Left lung (tissue), 10 donors: ENCODE data around the gene MGMT. TPM values are rescaled to one million over a fixed set of nuclear protein-coding genes. Genes with fewer than 3 reads are reported as not detected.
A peak's percentile ranks its signal among the peaks of the same experiment; 100 is the strongest.

Source experiments
- ATAC-seq: fragments of 200-7000 bp; cut with Tn5 transposase; one replicate; pipeline ENCODE4 v1.9.1; 2020; ENCODE audit warnings: moderate library complexity
- DNase-seq, 4 donors: peaks; one replicate each; pipeline ENCODE4 v3.0.0-alpha.2; 2013 to 2020
- H3K27ac ChIP-seq, 2 donors: fragments of 200-600 bp; sonication (generic) in 1 of 2; one replicate each; pipeline versions ENCODE4 v1.5.0 to v1.8.0; 2020 to 2021
- H3K27me3 ChIP-seq, 2 donors: fragments of 200-600 bp; sonication (generic) in 1 of 2; one replicate each; pipeline versions ENCODE4 v1.5.0 to v1.8.0; 2020 to 2021
- H3K36me3 ChIP-seq, 2 donors: fragments of 200-600 bp; sonication (generic) in 1 of 2; one replicate each; pipeline versions ENCODE4 v1.5.0 to v1.8.0; 2020 to 2021
- H3K4me1 ChIP-seq, 2 donors: fragments of 200-600 bp; one replicate each; pipeline ENCODE4 v1.8.0; 2021
- H3K4me3 ChIP-seq, 2 donors: fragments of 200-600 bp; sonication (generic) in 1 of 2; one replicate each; pipeline versions ENCODE4 v1.5.0 to v1.8.0; 2020 to 2021; ENCODE audit warnings: mild to moderate bottlenecking in 1 of 2
- H3K9me3 ChIP-seq, 2 donors: fragments of 200-600 bp; sonication (generic) in 1 of 2; one replicate each; pipeline versions ENCODE4 v1.5.0 to v1.8.0; 2020 to 2021
- intact Hi-C, 2 donors: fragments of 100-400 bp; cut with DNase I; formaldehyde crosslinking; loops; one replicate each; pipeline versions ENCODE4 v1.11.2 to v1.14.2; 2022
- polyA plus RNA-seq, 6 donors: library from polyadenylated mRNA; unstranded; fragments of 120-200 nt; gene quantifications; one replicate each; pipeline ENCODE4 v1.2.1, GENCODE V29; 2013; ENCODE audit not compliant: insufficient read length in 6 of 6
- total RNA-seq, 2 donors: library from RNA; stranded (reverse); fragmentation: NEBNext Ultra II Directional; extraction: Animal tissue kit (Norgen Biotek cat#: 25700); gene quantifications; one replicate each; pipeline ENCODE4 v1.2.1, GENCODE V29; 2021
- TF ChIP-seq, protein P1 (sequence below), 2 donors: fragments of 200-600 bp; sonication (generic) in 1 of 2; IDR thresholded peaks; one replicate each; pipeline versions ENCODE4 v1.5.0 to v1.8.0; 2021; ENCODE audit warnings: antibody characterized with exemption in 2 of 2
- donor health status: DM: no; HTN: yes; CAD: no.
- donor health status: DM: no; HTN: no; CAD: no.

Gene MGMT
- total and polyA plus RNA-seq, 8 donors, result 13.1 to 25.5 (median 17.0) TPM

DNA sequence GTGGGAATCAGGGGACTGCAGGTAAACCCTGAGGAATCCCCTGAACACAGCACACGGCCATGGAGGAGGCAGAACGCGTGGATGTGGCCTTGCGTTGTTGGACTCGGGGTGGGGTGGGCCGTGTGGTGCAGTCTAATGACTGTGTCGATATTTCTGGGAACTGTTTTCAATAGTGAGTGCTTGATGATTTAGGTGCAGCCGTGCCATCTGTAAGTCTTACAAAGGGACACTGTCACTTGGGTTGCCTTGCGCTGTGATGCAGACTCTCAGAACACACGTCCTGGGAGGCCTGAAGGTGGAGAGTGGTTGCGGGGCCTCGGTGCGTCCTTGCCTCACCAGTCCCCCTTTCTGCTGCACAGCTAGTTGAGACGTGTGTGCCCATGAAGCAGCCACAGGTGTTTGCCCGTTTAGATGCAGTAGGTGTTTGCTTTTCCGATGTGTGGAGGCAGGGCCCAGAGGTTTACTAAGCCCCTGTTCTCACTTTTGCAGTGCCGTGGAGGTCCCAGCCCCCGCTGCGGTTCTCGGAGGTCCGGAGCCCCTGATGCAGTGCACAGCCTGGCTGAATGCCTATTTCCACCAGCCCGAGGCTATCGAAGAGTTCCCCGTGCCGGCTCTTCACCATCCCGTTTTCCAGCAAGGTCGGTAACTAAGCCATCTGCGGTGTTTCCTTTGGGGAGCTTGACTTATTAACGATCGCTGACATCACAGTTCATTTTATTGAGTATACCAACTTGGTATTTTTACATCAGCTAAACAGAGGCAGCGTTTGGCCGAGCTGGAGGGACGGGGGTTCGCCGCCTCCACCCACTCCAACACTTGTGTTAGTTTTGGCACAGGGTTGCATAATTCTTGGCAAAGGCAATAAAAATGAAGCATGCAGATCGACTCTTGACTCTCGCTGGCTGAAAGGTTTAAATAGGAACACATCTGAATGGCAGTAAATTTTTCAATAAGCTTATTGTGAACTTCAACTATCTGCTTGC lies 240.7 kb downstream of the MGMT start:
- Histone ChIP-seq H3K9me3 (no peaks in the 10 kb centered on the region), H3K36me3 (peaks cover 0 to 7% of the 10 kb centered on the region in 2 donors), H3K27ac (no peak overlapping the region), H3K4me3 (no peak overlapping the region), H3K4me1 (no peaks in the 10 kb centered on the region), H3K27me3 (no peaks in the 10 kb centered on the region)
- ATAC-seq, result peak; percentile 73
- peak in 2 of 4 donors; percentile 30 to 47 for DNase-seq
- intact Hi-C loops, result no loop called here
- TF ChIP-seq, protein P1, sequence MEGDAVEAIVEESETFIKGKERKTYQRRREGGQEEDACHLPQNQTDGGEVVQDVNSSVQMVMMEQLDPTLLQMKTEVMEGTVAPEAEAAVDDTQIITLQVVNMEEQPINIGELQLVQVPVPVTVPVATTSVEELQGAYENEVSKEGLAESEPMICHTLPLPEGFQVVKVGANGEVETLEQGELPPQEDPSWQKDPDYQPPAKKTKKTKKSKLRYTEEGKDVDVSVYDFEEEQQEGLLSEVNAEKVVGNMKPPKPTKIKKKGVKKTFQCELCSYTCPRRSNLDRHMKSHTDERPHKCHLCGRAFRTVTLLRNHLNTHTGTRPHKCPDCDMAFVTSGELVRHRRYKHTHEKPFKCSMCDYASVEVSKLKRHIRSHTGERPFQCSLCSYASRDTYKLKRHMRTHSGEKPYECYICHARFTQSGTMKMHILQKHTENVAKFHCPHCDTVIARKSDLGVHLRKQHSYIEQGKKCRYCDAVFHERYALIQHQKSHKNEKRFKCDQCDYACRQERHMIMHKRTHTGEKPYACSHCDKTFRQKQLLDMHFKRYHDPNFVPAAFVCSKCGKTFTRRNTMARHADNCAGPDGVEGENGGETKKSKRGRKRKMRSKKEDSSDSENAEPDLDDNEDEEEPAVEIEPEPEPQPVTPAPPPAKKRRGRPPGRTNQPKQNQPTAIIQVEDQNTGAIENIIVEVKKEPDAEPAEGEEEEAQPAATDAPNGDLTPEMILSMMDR (IDR thresholded peaks at IDR 0.05), result no peak

DNA sequence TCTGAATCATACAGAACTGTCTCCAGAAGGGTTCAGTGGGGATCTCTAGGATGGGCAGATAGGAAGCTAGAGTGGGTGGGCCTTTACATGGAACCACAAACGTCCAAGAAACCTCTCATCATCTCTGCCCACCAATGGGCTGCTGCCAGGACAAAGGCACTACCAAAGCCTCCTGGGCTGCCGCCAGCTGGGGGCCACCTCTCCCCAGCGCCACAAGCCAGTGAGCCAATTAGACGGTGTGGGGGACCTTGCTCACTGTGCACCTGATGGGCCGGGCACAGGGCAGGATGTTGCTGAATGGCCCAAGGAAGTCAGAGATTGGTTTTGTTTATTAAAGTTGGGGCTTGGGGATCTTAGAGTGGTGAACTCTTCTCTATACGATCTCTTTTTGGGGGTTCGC lies 242.1 kb downstream of the MGMT start:
- DNase-seq, result no peak
- no peaks in the 10 kb centered on the region for H3K27me3 ChIP-seq
- TF ChIP-seq, protein P1 (IDR thresholded peaks at IDR 0.05), result no peak
- intact Hi-C loops, result no loop called here
- no peak overlapping the region for H3K4me3 ChIP-seq
- no peak for ATAC-seq
- H3K4me1 ChIP-seq, result no peaks in the 10 kb centered on the region
- H3K36me3 ChIP-seq, result peaks cover 0 to 7% of the 10 kb centered on the region in 2 donors
- H3K9me3 ChIP-seq, result no peaks in the 10 kb centered on the region
- H3K27ac ChIP-seq, result no peak overlapping the region

DNA sequence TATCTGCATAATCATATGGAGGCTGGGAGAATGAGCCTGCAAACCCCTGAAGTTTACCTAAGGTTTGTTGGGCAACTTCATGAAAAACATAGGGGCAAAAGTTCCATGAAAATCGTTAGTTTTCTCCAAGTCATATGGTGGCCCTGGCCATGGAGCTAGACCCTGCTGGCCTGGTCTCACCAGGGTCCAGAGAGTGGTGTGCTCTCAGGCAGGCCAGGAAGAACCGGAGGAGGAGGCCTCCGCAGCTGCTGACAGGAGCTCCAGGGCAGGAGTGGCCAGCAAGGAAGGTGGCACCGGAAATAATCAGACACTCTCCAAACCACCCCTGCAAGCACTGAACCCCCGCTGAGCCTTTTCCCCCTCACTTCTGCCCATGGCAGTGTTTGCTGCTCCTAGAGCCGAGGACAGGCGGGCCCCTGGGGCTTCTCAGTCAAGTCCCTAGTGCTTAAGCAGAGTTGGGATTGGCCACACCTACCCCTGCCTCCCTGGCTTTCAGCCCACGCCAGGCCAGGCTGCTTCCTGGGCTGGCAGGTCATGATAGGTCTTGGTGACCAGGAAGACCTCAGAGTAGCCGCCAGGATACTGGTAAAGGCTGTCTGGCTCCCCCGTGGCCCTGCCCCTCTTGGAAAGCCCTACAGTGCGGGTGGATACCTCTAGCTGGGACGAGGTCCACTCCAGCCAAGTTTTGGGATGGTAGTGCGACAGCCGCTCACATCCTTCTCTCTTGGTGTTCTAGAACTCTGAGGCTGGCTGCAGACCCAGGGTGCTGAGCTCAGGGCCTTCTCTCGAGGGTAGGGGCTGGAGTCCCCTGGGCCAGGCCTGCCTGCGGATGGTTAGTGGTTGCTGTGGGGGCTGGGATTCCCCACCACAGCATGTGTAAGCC lies 242.8 kb downstream of the MGMT start:
- DNase-seq (no peak), ATAC-seq (no peak)
- Histone ChIP-seq H3K36me3 (peaks cover 0 to 7% of the 10 kb centered on the region in 2 donors), H3K27ac (no peak overlapping the region), H3K4me1 (no peaks in the 10 kb centered on the region), H3K9me3 (no peaks in the 10 kb centered on the region), H3K27me3 (no peaks in the 10 kb centered on the region), H3K4me3 (no peak overlapping the region)
- TF ChIP-seq, protein P1 (IDR thresholded peaks at IDR 0.05), result no peak
- intact Hi-C loops, result no loop called here

DNA sequence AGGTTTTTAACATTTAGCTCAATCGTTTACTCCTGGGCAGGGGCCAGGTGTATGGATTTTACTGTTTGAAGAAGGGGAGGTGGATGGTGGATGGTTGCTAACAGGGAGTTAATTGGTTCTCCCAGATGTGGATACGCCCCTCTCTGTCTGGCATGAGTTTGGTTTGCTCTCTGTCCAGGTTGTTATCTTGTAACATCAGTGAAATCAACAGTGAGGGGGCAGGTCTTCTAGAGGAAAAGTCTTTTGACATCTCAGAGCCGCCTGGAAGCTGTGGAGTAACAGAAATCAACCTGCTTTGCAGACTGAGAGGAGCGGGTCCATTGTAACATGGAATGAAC lies 243.4 kb downstream of the MGMT start:
- Histone ChIP-seq H3K4me1 (no peaks in the 10 kb centered on the region), H3K9me3 (no peaks in the 10 kb centered on the region), H3K4me3 (no peak overlapping the region), H3K27ac (no peak overlapping the region), H3K27me3 (no peaks in the 10 kb centered on the region), H3K36me3 (peaks cover 0 to 7% of the 10 kb centered on the region in 2 donors)
- TF ChIP-seq, protein P1 (IDR thresholded peaks at IDR 0.05), result no peak
- intact Hi-C loops, result no loop called here
- ATAC-seq, result no peak
- no peak for DNase-seq

DNA sequence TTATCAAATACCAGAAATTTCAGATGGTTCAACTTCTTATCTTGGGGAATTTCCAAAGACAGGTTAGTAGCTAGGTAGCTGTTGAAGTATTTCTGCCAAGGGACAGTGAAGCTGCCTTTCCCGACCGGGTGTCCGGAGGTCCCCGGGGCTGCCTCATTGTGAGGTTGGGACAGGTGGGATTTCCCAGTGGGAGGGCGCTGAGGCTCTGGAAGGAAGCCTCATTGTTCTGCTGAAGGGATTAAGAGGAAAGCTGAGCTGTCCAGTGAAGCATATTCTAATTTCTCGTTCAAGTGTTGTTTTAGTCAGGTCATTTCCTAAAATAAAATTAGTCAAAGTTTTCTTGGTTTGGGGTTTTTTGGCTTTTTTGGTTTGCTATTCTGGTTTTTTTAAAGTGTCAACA lies 244.2 kb downstream of the MGMT start:
- no peaks in the 10 kb centered on the region for H3K4me1 ChIP-seq
- DNase-seq (no peak), ATAC-seq (no peak)
- no peaks in the 10 kb centered on the region for H3K9me3 ChIP-seq
- H3K36me3 ChIP-seq, result peaks cover 0 to 7% of the 10 kb centered on the region in 2 donors
- no peaks in the 10 kb centered on the region for H3K27me3 ChIP-seq
- H3K27ac ChIP-seq, result no peak overlapping the region
- intact Hi-C loops, result no loop called here
- TF ChIP-seq, protein P1 (IDR thresholded peaks at IDR 0.05), result no peak
- no peak overlapping the region for H3K4me3 ChIP-seq
